Measurements from ENCODE around the gene SPINT1.

Gene SPINT1

GRCh38 chr15:40894681-40895448 lies 51.0 kb downstream of the SPINT1 start:
- DNase-seq, result peak; percentile 83

- DNase-seq, result no peak
Measured at GRCh38 chr15:40899536-40900207, 55.8 kb downstream of the SPINT1 start.

GRCh38 chr15:40900256-40901052 lies 56.6 kb downstream of the SPINT1 start:
- DNase-seq, result no peak

GRCh38 chr15:40901053-40901443 lies 57.2 kb downstream of the SPINT1 start:
- no peak for DNase-seq

- no peak for DNase-seq
Measured at GRCh38 chr15:40902605-40903561, 59.0 kb downstream of the SPINT1 start.

GRCh38 chr15:40904552-40905201 lies 60.8 kb downstream of the SPINT1 start:
- DNase-seq, result no peak

GRCh38 chr15:40906091-40906990 lies 62.5 kb downstream of the SPINT1 start:
- peak; percentile 99 for DNase-seq

- DNase-seq, result peak; percentile 50
Measured at GRCh38 chr15:40906991-40907802, 63.3 kb downstream of the SPINT1 start.

Measured in EL (cell line).